WI38 (cell line): Measurements from ENCODE around the gene SHQ1.
"Not testable (repeated sequence)": the region's sequence is repeated elsewhere in the genome, so short reads cannot be mapped to it uniquely, and the experiment has no call there.

Experiments
- H3K4me3 ChIP-seq: 2 replicates; pipeline ENCODE4 v1.5.1; 2011; ENCODE audit warnings: low read depth, mild to moderate bottlenecking, control low read depth, low read length
- CTCF ChIP-seq: IDR thresholded peaks from 2 replicates; pipeline ENCODE4 v1.5.1; 2012; ENCODE audit warnings: low read depth, mild to moderate bottlenecking, control low read depth, low read length

Gene SHQ1

GRCh38 chr3:72800869-72801268, 47.4 kb downstream of the SHQ1 start:
- H3K4me3 ChIP-seq, result no peak overlapping the region
- TF ChIP-seq CTCF, result no peak

DNA sequence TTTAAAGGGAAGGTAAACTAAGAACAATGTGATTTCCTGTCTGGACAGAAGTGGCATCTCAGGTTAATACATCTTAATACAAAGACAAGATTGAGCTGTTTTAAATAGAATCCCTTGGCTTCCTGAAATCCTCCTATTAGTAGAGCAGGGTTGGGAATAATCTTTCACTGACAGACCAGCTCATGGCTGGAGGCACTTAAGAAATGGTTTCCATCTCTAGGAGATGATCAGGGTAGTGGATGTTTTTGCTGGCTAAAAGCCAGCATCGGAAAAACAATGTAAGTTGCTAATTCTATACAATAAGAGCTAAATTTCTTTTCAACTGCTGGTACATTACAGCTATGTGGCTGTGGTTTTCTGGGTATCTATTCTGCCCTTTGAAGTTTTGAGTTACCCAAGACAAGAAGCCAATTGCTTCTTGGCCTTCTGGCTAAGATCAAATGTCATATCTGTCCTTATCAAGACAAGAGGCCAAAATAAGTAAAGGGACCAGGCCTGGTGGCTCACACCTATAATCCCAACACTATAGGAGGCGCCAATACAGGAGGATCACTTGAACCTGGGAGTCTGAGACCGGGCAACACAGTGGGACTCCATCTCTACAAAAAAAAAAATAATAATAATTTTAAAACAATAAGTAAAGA, 49.6 kb downstream of the SHQ1 start:
- no peak for TF ChIP-seq CTCF
- no peak overlapping the region for H3K4me3 ChIP-seq

GRCh38 chr3:72797773-72798543, 50.3 kb downstream of the SHQ1 start:
- H3K4me3 ChIP-seq, result no peak overlapping the region
- TF ChIP-seq CTCF, result no peak

DNA sequence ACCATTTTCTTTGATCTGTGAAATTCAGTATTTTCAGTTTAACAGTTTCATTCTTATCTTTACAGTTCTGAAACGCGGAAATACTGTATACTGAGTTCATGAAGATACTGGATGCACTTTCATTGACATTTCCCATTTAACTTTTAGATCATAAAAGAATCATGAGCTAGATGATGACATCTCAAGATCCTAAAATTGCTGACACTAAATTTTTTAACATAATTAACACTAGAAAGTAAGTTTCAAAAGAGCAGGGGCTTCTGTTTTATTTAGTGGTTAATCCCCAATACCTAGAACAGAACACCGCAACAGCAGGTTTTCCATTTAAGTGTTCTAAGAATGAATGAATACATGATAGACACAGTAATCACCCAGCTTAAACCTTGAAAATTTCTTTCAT, 54.2 kb downstream of the SHQ1 start:
- no peak for TF ChIP-seq CTCF

GRCh38 chr3:72791161-72791560, 57.1 kb downstream of the SHQ1 start:
- no peak for TF ChIP-seq CTCF
- no peak overlapping the region for H3K4me3 ChIP-seq

More for the DNA sequence above, 54.2 kb downstream of the SHQ1 start:
- no peak overlapping the region for H3K4me3 ChIP-seq

DNA sequence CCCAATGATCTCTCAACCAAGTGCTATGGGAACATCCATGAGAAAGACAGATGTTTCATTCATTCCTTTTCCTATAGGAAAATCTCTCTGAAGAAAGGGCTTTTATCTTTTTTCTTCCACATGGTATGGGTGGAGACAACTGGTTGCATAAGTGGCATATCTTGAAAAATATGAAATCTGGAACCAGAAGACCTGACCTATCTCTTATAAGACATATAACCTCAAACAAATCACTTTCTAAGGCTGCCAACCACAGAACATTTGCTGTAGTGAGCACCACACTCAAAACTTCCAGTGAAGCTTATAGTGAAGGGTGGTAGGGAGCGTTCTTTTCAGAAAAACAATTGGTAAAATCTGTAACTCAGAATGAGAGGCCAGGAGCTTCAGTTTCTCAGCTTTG, 58.5 kb downstream of the SHQ1 start:
- TF ChIP-seq CTCF, result no peak
- H3K4me3 ChIP-seq, result no peak overlapping the region

DNA sequence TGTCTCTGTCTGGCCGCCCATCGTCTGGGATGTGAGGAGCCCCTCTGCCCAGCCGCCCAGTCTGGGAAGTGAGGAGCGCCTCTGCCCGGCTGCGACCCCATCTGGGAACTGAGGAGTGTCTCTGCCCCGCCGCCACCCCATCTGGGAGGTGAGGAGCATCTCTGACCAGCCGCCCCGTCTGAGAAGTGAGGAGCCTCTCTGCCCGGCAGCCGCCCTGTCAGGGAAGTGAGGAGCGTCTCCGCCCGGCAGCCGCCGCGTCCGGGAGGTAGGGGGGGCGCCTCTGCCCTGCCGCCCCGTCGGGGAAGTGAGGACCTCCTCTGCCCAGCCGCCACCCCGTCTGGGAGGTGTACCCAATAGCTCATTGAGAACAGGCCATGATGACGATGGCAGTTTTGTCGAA, 60.0 kb downstream of the SHQ1 start:
- H3K4me3 ChIP-seq, result not testable (repeated sequence)
